H1 (cell line): ENCODE results near the gene MAN1C1. TPM values are rescaled to one million over a fixed set of nuclear protein-coding genes. Genes with fewer than 3 reads are reported as not detected.

Experiments used
- CTCF ChIA-PET: fragments of 300-600 bp; sonication (Branson Sonifier 250); formaldehyde crosslinking; loops from one replicate; lab custom pipeline; 2021; ENCODE audit not compliant: partially characterized antibody; lab: Charles Lee
- POLR2A ChIA-PET: fragments of 300-600 bp; sonication (Branson Sonifier 250); formaldehyde crosslinking; loops from one replicate; lab custom pipeline; 2021; ENCODE audit warnings: inconsistent platforms; ENCODE audit not compliant: partially characterized antibody; lab: Charles Lee
- DNase-seq, 2 experiments: peaks; one replicate each; pipeline versions ENCODE4 v3.0.0 to v3.0.0-alpha.2; 2010 to 2022; ENCODE audit warnings: low spot score in 2 of 2, low read depth in 1 of 2, mixed read lengths in 1 of 2
- FAIRE-seq: peaks from 2 replicates; lab custom pipeline; 2011; peaks lifted over from hg19 to GRCh38; lab: Jason Lieb, UNC
- H2AFZ ChIP-seq: 2 replicates; pipeline ENCODE4 v1.8.1; 2012; ENCODE audit warnings: low read length, inconsistent platforms
- H2AK5ac ChIP-seq: 2 replicates; pipeline ENCODE4 v1.6.1; 2013; ENCODE audit warnings: low read depth, low read length
- H2BK120ac ChIP-seq: replicated peaks from 2 replicates; pipeline ENCODE3; 2013; ENCODE audit warnings: low read depth, low read length, inconsistent platforms
- H2BK12ac ChIP-seq: 2 replicates; pipeline ENCODE4 v1.6.1; 2013; ENCODE audit warnings: low read depth, low read length
- H2BK15ac ChIP-seq: 2 replicates; pipeline ENCODE4 v1.6.1; 2013; ENCODE audit warnings: low read length
- H2BK20ac ChIP-seq: 2 replicates; pipeline ENCODE4 v1.6.1; 2013; ENCODE audit warnings: low read length
- H2BK5ac ChIP-seq: 2 replicates; pipeline ENCODE4 v1.6.1; 2013; ENCODE audit warnings: low read depth, low read length
- H3K14ac ChIP-seq: 2 replicates; pipeline ENCODE4 v1.6.1; 2013; ENCODE audit warnings: inconsistent platforms; ENCODE audit not compliant: insufficient read length
- H3K18ac ChIP-seq: 2 replicates; pipeline ENCODE4 v1.6.1; 2013; ENCODE audit warnings: low read length; ENCODE audit errors: extremely low read depth
- H3K23ac ChIP-seq: 2 replicates; pipeline ENCODE4 v1.6.1; 2013; ENCODE audit warnings: inconsistent platforms; ENCODE audit not compliant: insufficient read length
- H3K23me2 ChIP-seq: 2 replicates; pipeline ENCODE4 v1.6.1; 2013; ENCODE audit warnings: low read depth, low read length
- H3K27ac ChIP-seq: 2 replicates; pipeline ENCODE4 v1.6.1; 2011; ENCODE audit warnings: low read depth, low read length, inconsistent platforms
- H3K27me3 ChIP-seq, 4 experiments: replicated peaks in 1 of 4; 1 replicate in 1 of 4; 2 replicates in 3 of 4; pipeline versions ENCODE4 v1.6.1 to v1.8.1; 2011 to 2013; ENCODE audit warnings: low read length in 3 of 4, mild to moderate bottlenecking in 3 of 4, inconsistent platforms in 2 of 4, mixed read lengths in 2 of 4, moderate library complexity in 1 of 4; ENCODE audit not compliant: control insufficient read depth in 3 of 4, insufficient read depth in 3 of 4; ENCODE audit errors: extremely low read depth in 1 of 4
- H3K36me3 ChIP-seq, 4 experiments: 2 replicates each; pipeline versions ENCODE4 v1.6.1 to v1.8.1; 2011 to 2013; ENCODE audit warnings: mild to moderate bottlenecking in 4 of 4, low read length in 3 of 4, moderate library complexity in 2 of 4, control low read depth in 1 of 4, inconsistent platforms in 1 of 4; ENCODE audit not compliant: insufficient read depth in 4 of 4, control insufficient read depth in 2 of 4
- H3K4ac ChIP-seq: replicated peaks from 2 replicates; pipeline ENCODE3; 2013; ENCODE audit warnings: low read length, low read depth, mixed read lengths, inconsistent platforms; ENCODE audit not compliant: insufficient read length
- H3K4me1 ChIP-seq, 4 experiments: replicated peaks in 1 of 4; 1 replicate in 1 of 4; 2 replicates in 3 of 4; pipeline versions ENCODE4 v1.6.1 to v1.8.1; 2011 to 2013; ENCODE audit warnings: low read length in 3 of 4, inconsistent platforms in 2 of 4, mixed read lengths in 1 of 4; ENCODE audit not compliant: insufficient read depth in 4 of 4, control insufficient read depth in 3 of 4
- H3K4me2 ChIP-seq, 2 experiments: 2 replicates each; pipeline versions ENCODE4 v1.6.1 to v1.8.1; 2011 to 2013; ENCODE audit warnings: low read depth in 2 of 2, low read length in 2 of 2, control low read depth in 1 of 2, inconsistent platforms in 1 of 2, mild to moderate bottlenecking in 1 of 2; ENCODE audit not compliant: insufficient read depth in 1 of 2
- H3K4me3 ChIP-seq, 4 experiments: fragments of 200-600, 300-600 bp in 1 of 4; sonication (generic), shearing (Covaris generic), sonication (Bioruptor Twin) in 1 of 4; 2 replicates each; pipeline versions ENCODE4 v1.5.1 to v1.8.1; 2011 to 2016; ENCODE audit warnings: low read length in 4 of 4, low read depth in 3 of 4, control low read depth in 2 of 4, inconsistent platforms in 2 of 4, mild to moderate bottlenecking in 2 of 4, mixed read lengths in 1 of 4, moderate library complexity in 1 of 4; ENCODE audit not compliant: insufficient read depth in 2 of 4; ENCODE audit errors: extremely low read depth in 1 of 4
- H3K56ac ChIP-seq: replicated peaks from 2 replicates; pipeline ENCODE3; 2013; ENCODE audit warnings: low read depth, mild to moderate bottlenecking, mixed read lengths, low read length, inconsistent platforms; ENCODE audit not compliant: insufficient read length
- H3K79me1 ChIP-seq: 2 replicates; pipeline ENCODE4 v1.6.1; 2013; ENCODE audit warnings: low read depth, low read length, control low read depth
- H3K79me2 ChIP-seq, 2 experiments: 2 replicates each; pipeline versions ENCODE4 v1.6.1 to v1.8.1; 2012 to 2013; ENCODE audit warnings: low read length in 2 of 2, mild to moderate bottlenecking in 2 of 2, inconsistent platforms in 1 of 2; ENCODE audit not compliant: insufficient read depth in 2 of 2, control insufficient read depth in 1 of 2
- H3K9ac ChIP-seq, 4 experiments: replicated peaks in 1 of 4; 1 replicate in 1 of 4; 2 replicates in 3 of 4; pipeline versions ENCODE4 v1.6.1 to v1.8.1; 2011 to 2013; ENCODE audit warnings: low read depth in 3 of 4, low read length in 3 of 4, control low read depth in 2 of 4, mild to moderate bottlenecking in 2 of 4, moderate library complexity in 2 of 4, inconsistent platforms in 1 of 4; ENCODE audit errors: extremely low read depth in 1 of 4
- H3K9me3 ChIP-seq, 2 experiments: 2 replicates each; pipeline versions ENCODE4 v1.6.1 to v1.8.1; 2012 to 2013; ENCODE audit warnings: mild to moderate bottlenecking in 2 of 2, moderate library complexity in 2 of 2, control low read depth in 1 of 2, inconsistent platforms in 1 of 2, low read depth in 1 of 2, low read length in 1 of 2, mixed read lengths in 1 of 2; ENCODE audit not compliant: insufficient read depth in 2 of 2
- H4K20me1 ChIP-seq, 2 experiments: replicated peaks in 1 of 2; 2 replicates each; pipeline versions ENCODE3 to v1.8.1; 2011 to 2013; ENCODE audit warnings: inconsistent platforms in 2 of 2, low read length in 2 of 2, mild to moderate bottlenecking in 1 of 2; ENCODE audit not compliant: insufficient read depth in 2 of 2, control insufficient read depth in 1 of 2
- H4K5ac ChIP-seq: 2 replicates; pipeline ENCODE4 v1.6.1; 2013; ENCODE audit warnings: low read length, low read depth, mixed read lengths, inconsistent platforms; ENCODE audit not compliant: insufficient read length
- H4K8ac ChIP-seq: 2 replicates; pipeline ENCODE4 v1.8.0; 2013; ENCODE audit warnings: mild to moderate bottlenecking, moderate library complexity, low read length, inconsistent platforms; ENCODE audit not compliant: insufficient read depth; ENCODE audit errors: extremely low read depth
- H4K91ac ChIP-seq: replicated peaks from 2 replicates; pipeline ENCODE3; 2013; ENCODE audit warnings: low read length, mixed read lengths, inconsistent platforms; ENCODE audit not compliant: insufficient read length
- ATF2 ChIP-seq: IDR thresholded peaks from 2 replicates; pipeline ENCODE4 v1.6.1; 2012; ENCODE audit warnings: low read length, inconsistent platforms
- CEBPB ChIP-seq: IDR thresholded peaks from 2 replicates; pipeline ENCODE4 v1.6.1; 2012; ENCODE audit warnings: low read depth, low read length
- CHD1 ChIP-seq: IDR thresholded peaks from 2 replicates; pipeline ENCODE4 v1.6.1; 2012; ENCODE audit warnings: low read depth, low read length, improper control_type of control experiment
- CREB1 ChIP-seq: IDR thresholded peaks from 2 replicates; pipeline ENCODE4 v1.6.1; 2012; ENCODE audit warnings: inconsistent platforms
- JUN ChIP-seq: IDR thresholded peaks from 2 replicates; pipeline ENCODE4 v1.6.1; 2011; ENCODE audit warnings: low read depth, mild to moderate bottlenecking, improper control_type of control experiment, low read length
- RBBP5 ChIP-seq: IDR thresholded peaks from 2 replicates; pipeline ENCODE4 v1.7.1; 2012; ENCODE audit warnings: low read depth, mild to moderate bottlenecking, inconsistent platforms, low read length, moderate library complexity, borderline replicate concordance
- SAP30 ChIP-seq: fragments of 300-600 bp; sonication (generic); IDR thresholded peaks from 2 replicates; pipeline ENCODE4 v1.7.1; 2012; ENCODE audit warnings: low read length, moderate library complexity, mild to moderate bottlenecking, inconsistent platforms; ENCODE audit not compliant: insufficient read depth, insufficient replicate concordance
- SP1 ChIP-seq: IDR thresholded peaks from 2 replicates; pipeline ENCODE4 v1.6.1; 2011; ENCODE audit warnings: low read depth, low read length
- TAF7 ChIP-seq: optimal IDR thresholded peaks from 2 replicates; pipeline ENCODE3; 2011; ENCODE audit warnings: low read depth, mild to moderate bottlenecking, inconsistent platforms, low read length, moderate library complexity, borderline replicate concordance
- WGBS, 2 experiments: shearing (Covaris generic) in 1 of 2; methylation state at CpG; one replicate each; pipeline versions ENCODE4 v1.1.6 to v1.1.7; 2013 to 2015; ENCODE audit warnings: low lambda C conversion rate in 2 of 2, mixed read lengths in 2 of 2, inconsistent platforms in 1 of 2, low coverage in 1 of 2, missing lambda C conversion rate in 1 of 2; ENCODE audit not compliant: insufficient replicate concordance in 2 of 2, insufficient coverage in 1 of 2, insufficient read length in 1 of 2; ENCODE audit errors: extremely low coverage in 1 of 2, missing lambda C conversion rate in 1 of 2; 5-methylcytosine and 5-hydroxymethylcytosine counted together
- polyA plus RNA-seq, 7 experiments: library from polyadenylated mRNA; depleted of rRNA in 3 of 7; stranded (reverse) in 5 of 7; unstranded in 2 of 7; fragments of >200 nt in 5 of 7; fragments of 200-250 nt in 2 of 7; gene quantifications; 1 replicate in 5 of 7; 2 replicates in 1 of 7; 4 replicates in 1 of 7; pipeline versions ENCODE4 v1.2.1 to v1.2.3, GENCODE V29; 2011 to 2013; ENCODE audit warnings: missing spikeins in 2 of 7, mixed read lengths in 2 of 7
- total RNA-seq: library from RNA; stranded (reverse); fragmentation: NEBNext Ultra II Directional; extraction: Animal tissue kit (Norgen Biotek cat#: 25700); gene quantifications from 2 replicates; pipeline ENCODE4 v1.2.1, GENCODE V29; 2021

Gene MAN1C1
- total and polyA plus RNA-seq, 2 of the 8 experiments (the other 6 are each of a cell fraction or from before 2014, with no cell fraction given), result 7.8 to 15.2 TPM

DNA sequence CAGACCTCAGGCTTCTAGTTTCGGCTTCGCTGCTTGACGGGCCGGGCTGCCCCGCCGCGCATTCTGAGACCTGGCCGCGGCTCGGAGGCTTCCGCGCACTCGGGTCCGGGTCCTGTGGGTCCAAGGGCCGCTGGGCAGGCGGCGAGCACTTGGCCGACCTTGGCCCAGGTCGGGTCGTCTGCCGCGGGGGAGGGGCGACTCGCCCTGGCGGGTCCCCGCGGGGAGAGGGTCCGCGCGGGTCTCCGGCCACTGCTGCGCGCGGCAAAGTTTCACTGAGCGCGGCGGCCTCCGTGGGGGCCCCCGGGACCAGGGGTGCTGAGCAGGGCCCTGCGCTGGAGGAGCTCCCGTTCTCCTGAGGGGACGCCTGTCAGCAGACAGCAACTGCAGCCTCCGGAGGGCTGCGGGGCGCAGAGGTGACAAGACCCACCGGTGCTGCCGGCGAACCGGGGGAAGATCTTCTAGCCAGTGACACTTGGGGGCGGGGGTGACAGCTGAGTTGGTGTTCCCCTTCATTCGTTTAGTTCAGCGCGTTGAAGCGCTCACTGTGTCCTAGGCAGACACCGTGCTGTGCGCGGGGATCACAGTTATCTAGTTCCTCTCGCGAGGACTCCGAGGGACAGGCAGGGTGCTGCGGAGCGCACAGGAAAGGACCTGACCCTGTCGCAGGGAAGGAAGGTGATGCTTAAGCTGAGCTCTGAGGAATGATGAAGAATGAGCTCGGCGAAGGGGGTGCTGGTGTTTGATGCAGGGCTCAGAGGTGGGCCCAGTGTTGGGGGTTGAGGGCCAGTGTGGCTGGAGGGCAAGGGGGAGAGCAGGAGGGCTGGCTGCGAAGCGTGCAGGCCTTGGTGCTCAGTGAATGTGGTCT is 203.9 kb downstream of the MAN1C1 start:
- 0 out of 2 replicates have a peak overlapping the region, but pooled peaks have one; percentile 71 for H4K8ac ChIP-seq
- H4K5ac ChIP-seq, result peak overlapping the region; percentile 38
- H3K56ac ChIP-seq, result no peak overlapping the region
- H3K9ac ChIP-seq, result peak overlapping the region; percentile 7 to 58 (median 48); a peak in 6 of 7 replicates
- H2BK15ac ChIP-seq, result no peak overlapping the region
- FAIRE-seq (no peak), DNase-seq (peak in 1 of 2 experiments; percentile 74)
- H4K91ac ChIP-seq, result peak overlapping the region; percentile 31
- H3K9me3 ChIP-seq, result no peaks in the 10 kb centered on the region
- H3K4me3 ChIP-seq, result peak overlapping the region; percentile 75 to 85 (median 80)
- H3K27ac ChIP-seq, result peak overlapping the region; percentile 31; the same call in 1 of the 2 replicates
- no peak overlapping the region for H2BK20ac ChIP-seq
- H3K79me1 ChIP-seq, result peaks cover 8% of the 10 kb centered on the region; the same call in 1 of the 2 replicates
- peak overlapping the region; percentile 90 to 93 for H3K4me2 ChIP-seq
- no peaks in the 10 kb centered on the region; a peak in 1 of 8 replicates for H3K36me3 ChIP-seq
- no peak overlapping the region for H2AK5ac ChIP-seq
- H2AFZ ChIP-seq, result no peak overlapping the region
- no peak overlapping the region for H3K14ac ChIP-seq
- H2BK5ac ChIP-seq, result peak overlapping the region; percentile 47; the same call in 1 of the 2 replicates
- H3K27me3 ChIP-seq, result peaks cover 0 to 6% (median 2%) of the 10 kb centered on the region in 4 experiments; a peak in 4 of 7 replicates
- H2BK120ac ChIP-seq, result no peak overlapping the region
- H3K23ac ChIP-seq, result no peak overlapping the region
- peaks cover 12 to 25% (median 15%) of the 10 kb centered on the region in 4 experiments for H3K4me1 ChIP-seq
- H3K4ac ChIP-seq, result no peak overlapping the region
- no peak overlapping the region for H2BK12ac ChIP-seq
- peaks cover 12% of the 10 kb centered on the region for H3K23me2 ChIP-seq
- 7% methylated on average over 51 of the region's 67 CpGs; no CpG with 5 or more reads in 1 of the 2 experiments for WGBS, 2 experiments
- H3K18ac ChIP-seq, result 0 out of 2 replicates have a peak overlapping the region, but pooled peaks have one; percentile 25
- ChIA-PET POLR2A (interaction anchor here (0.6 to 5.5 kb wide), 22 partner anchors 9 to 390 kb away, joined by 3 to 32 read pairs (median 3); partner anchors contain the start of genes MACO1, PAFAH2 and PAQR7), CTCF (interaction anchor here (0.7 to 2.7 kb wide), 12 partner anchors 9 to 393 kb away, joined by 3 to 11 read pairs (median 3); partner anchors contain the start of gene PAFAH2)
- H3K79me2 ChIP-seq, result peaks cover 0 to 3% of the 10 kb centered on the region in 2 experiments; a peak in 1 of 4 replicates
- H4K20me1 ChIP-seq, result peaks cover 11 to 13% of the 10 kb centered on the region in 2 experiments
- TF ChIP-seq TAF7 (no peak), SAP30 (peak; percentile 71), SP1 (no peak), RBBP5 (0 out of 2 replicates have a peak, but pooled peaks have one; percentile 22), JUN (no peak), ATF2 (no peak), CHD1 (no peak), CREB1 (0 out of 2 replicates have a peak, but pooled peaks have one; percentile 8), CEBPB (no peak)
